Measurements from ENCODE around the gene SERPINB13. TPM values are rescaled to one million over a fixed set of nuclear protein-coding genes. Genes with fewer than 3 reads are reported as not detected.
"Not testable (repeated sequence)": the region's sequence is repeated elsewhere in the genome, so short reads cannot be mapped to it uniquely, and the experiment has no call there.

SERPINB13 gene
- total RNA-seq, 2 donors from 2014 or later = not detected

- Mint-ChIP-seq H3K36me3 (ENCODE audit: low read depth) (no peaks in the 10 kb centered on the region), H3K4me3 (no peak overlapping the region), H3K27me3 (peaks cover 8% of the 10 kb centered on the region), H3K27ac (no peak overlapping the region), H3K9me3 (no peaks in the 10 kb centered on the region), H3K4me1 (no peaks in the 10 kb centered on the region)
- ATAC-seq (replicated peaks) = peak; percentile 44
Measured at GRCh38 chr18:63604791-63605567, 17.8 kb downstream of the SERPINB13 start.

DNA sequence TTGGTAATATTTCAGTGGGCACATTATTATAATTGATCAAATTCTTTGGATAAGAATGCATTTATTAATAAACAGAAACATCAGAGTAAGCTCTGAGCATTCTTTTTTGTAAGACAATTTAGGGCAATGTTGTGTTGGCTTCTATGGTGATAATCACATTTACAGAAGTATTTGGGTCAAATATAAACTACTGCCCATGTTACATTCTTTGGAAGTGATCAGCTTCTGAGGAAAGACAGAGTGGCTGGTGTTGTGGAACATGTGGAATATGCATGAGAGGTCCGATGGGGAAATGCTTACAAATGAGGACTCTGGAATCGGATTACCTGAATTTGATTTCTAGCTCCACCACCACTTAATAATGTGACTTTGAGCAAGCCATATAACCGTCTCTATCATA is 19.4 kb downstream of the SERPINB13 start:
- Mint-ChIP-seq H3K36me3 (ENCODE audit: low read depth) (no peaks in the 10 kb centered on the region), H3K27me3 (peaks cover 16% of the 10 kb centered on the region), H3K4me3 (no peak overlapping the region), H3K9me3 (no peaks in the 10 kb centered on the region), H3K4me1 (no peaks in the 10 kb centered on the region), H3K27ac (no peak overlapping the region)
- ATAC-seq (replicated peaks) = no peak

GRCh38 chr18:63613420-63613819 is 26.3 kb downstream of the SERPINB13 start:
- Mint-ChIP-seq H3K4me1 (no peaks in the 10 kb centered on the region), H3K9me3 (no peaks in the 10 kb centered on the region), H3K36me3 (ENCODE audit: low read depth) (no peaks in the 10 kb centered on the region), H3K27me3 (peaks cover 13% of the 10 kb centered on the region), H3K4me3 (no peak overlapping the region), H3K27ac (no peak overlapping the region)
- ATAC-seq (replicated peaks) = no peak

DNA sequence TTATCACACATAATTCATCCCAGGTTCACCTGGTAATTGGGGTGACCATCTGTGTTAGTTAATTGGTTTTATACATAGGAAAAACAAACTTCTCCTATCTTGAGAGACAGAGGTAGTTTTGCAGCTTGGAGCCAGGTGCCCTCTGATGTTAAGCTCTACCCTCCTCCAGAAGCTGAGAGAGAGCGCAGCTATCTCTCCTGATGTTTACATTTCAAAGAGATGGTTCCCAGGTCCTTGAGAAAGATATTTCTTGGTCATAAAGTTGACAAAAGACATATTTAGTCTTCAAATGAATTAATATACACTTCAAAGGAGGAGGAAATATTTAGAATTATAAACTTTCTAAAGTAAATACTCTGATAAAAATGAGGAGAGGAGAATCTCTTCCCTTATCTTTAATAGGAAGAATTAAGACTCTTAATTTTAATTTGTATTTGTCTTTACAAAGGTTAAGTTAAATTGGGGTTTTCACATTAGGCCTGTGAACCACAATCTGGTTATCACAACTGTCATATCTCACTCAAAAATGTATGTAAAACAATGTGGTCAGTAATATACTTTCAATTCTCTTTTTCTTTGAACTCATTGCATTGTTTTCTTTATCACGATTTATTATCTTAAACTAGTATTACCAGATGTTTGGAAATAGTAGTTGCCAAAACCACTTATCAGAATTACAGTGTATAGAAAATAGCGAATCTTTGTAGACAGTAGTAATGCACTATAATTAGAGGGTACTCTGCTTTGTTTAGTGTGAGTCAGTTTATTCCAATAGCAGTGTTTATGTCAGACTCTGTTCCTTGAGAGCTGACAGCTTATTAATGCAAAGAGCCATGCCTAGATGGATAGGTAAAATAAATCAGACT is 30.1 kb downstream of the SERPINB13 start:
- H3K4me1 Mint-ChIP-seq = no peaks in the 10 kb centered on the region

GRCh38 chr18:63617915-63618234 is 30.7 kb downstream of the SERPINB13 start:
- H3K36me3 Mint-ChIP-seq (ENCODE audit: low read depth) = no peaks in the 10 kb centered on the region
- H3K27ac Mint-ChIP-seq = no peak overlapping the region
- no peak overlapping the region for H3K4me3 Mint-ChIP-seq
- peaks cover 4% of the 10 kb centered on the region for H3K27me3 Mint-ChIP-seq
- ATAC-seq (replicated peaks) = no peak
- H3K4me1 Mint-ChIP-seq = no peaks in the 10 kb centered on the region
- H3K9me3 Mint-ChIP-seq = peaks cover 11% of the 10 kb centered on the region

More for the DNA sequence above, 30.1 kb downstream of the SERPINB13 start:
- Mint-ChIP-seq H3K9me3 (peaks cover 9% of the 10 kb centered on the region), H3K27me3 (peaks cover 5% of the 10 kb centered on the region), H3K36me3 (ENCODE audit: low read depth) (no peaks in the 10 kb centered on the region), H3K27ac (no peak overlapping the region), H3K4me3 (no peak overlapping the region)
- ATAC-seq (replicated peaks) = no peak

GRCh38 chr18:63619661-63620060 is 32.5 kb downstream of the SERPINB13 start:
- peaks cover 16% of the 10 kb centered on the region for H3K9me3 Mint-ChIP-seq
- no peak overlapping the region for H3K27ac Mint-ChIP-seq
- H3K4me3 Mint-ChIP-seq = no peak overlapping the region
- peaks cover 3% of the 10 kb centered on the region for H3K27me3 Mint-ChIP-seq
- ATAC-seq (replicated peaks) = no peak
- no peaks in the 10 kb centered on the region for H3K36me3 Mint-ChIP-seq (ENCODE audit: low read depth)
- H3K4me1 Mint-ChIP-seq = no peaks in the 10 kb centered on the region

DNA sequence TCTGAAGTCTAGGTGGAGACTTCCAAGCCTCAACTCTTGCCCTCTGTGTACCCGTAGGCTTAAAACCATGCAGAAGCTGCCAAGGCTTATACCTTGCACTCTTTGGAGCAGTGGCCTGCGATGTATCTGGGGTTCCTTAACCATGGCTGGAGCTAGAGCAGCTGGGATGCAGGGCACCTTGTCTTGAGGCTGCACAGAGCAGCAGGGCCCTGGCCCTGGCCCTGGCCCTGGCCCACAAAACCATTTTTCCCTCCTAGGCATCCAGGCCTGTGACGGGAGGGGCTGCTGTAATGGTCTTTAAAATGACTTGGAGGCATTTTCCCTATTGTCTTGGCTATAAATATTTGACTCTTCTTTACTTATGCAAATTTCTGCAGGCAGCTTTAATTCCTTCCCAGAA is 37.7 kb downstream of the SERPINB13 start:
- Mint-ChIP-seq H3K4me3 (no peak overlapping the region), H3K9me3 (peaks cover 36% of the 10 kb centered on the region), H3K4me1 (no peaks in the 10 kb centered on the region), H3K27ac (no peak overlapping the region), H3K36me3 (ENCODE audit: low read depth) (no peaks in the 10 kb centered on the region), H3K27me3 (peaks cover 7% of the 10 kb centered on the region)
- ATAC-seq (replicated peaks) = no peak

DNA sequence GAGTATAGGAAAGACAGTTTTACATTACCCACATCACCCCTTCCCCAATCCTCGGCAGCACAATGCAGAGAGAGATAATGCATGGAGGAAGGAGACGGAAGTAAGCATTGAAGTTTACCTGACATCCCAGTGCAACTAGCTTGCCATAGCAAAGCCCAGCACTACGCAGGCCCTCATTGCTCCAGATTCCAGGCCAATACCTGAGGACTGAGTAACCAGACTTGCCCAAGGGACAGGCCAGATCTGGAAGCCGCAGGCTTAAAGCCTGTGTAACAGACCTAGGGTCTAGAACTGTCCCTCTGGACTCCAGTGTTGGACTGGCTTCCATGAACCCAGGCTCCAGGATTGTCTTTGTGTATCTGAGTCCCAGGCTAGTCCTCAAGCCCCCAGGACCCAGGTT is 39.3 kb downstream of the SERPINB13 start:
- H3K4me3 Mint-ChIP-seq = no peak overlapping the region
- no peak for ATAC-seq (replicated peaks)
- H3K27me3 Mint-ChIP-seq = peaks cover 7% of the 10 kb centered on the region
- no peaks in the 10 kb centered on the region for H3K36me3 Mint-ChIP-seq (ENCODE audit: low read depth)
- H3K4me1 Mint-ChIP-seq = no peaks in the 10 kb centered on the region
- peaks cover 29% of the 10 kb centered on the region for H3K9me3 Mint-ChIP-seq
- no peak overlapping the region for H3K27ac Mint-ChIP-seq

GRCh38 chr18:63627819-63628218 is 40.7 kb downstream of the SERPINB13 start:
- no peak for ATAC-seq (replicated peaks)
- Mint-ChIP-seq H3K27ac (no peak overlapping the region), H3K4me1 (no peaks in the 10 kb centered on the region), H3K27me3 (peaks cover 5% of the 10 kb centered on the region), H3K36me3 (ENCODE audit: low read depth) (no peaks in the 10 kb centered on the region), H3K9me3 (peaks cover 28% of the 10 kb centered on the region), H3K4me3 (no peak overlapping the region)

DNA sequence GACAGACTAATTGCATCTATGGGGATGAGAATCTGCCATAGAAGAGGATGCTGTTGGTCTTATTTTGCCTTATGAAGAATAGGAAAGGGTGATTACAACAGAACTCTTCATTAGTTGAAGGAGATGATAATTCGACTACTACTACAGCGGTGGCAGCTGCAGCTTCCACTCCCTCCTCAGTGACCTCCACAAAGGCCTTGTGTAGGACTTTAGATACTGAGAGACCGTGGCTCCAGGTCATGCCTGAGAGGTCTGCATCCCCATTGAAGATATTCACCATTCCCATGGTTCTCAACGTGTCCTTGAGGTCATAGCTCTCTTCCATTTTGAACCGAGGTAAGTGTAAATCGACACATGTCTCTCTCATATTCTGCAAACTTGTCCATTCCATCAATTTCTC is 50.6 kb downstream of the SERPINB13 start:
- H3K9me3 Mint-ChIP-seq = no peaks in the 10 kb centered on the region
- no peaks in the 10 kb centered on the region for H3K36me3 Mint-ChIP-seq (ENCODE audit: low read depth)
- H3K4me1 Mint-ChIP-seq = no peaks in the 10 kb centered on the region
- no peak overlapping the region for H3K4me3 Mint-ChIP-seq
- no peak overlapping the region for H3K27ac Mint-ChIP-seq
- no peak for ATAC-seq (replicated peaks)
- H3K27me3 Mint-ChIP-seq = no peaks in the 10 kb centered on the region

GRCh38 chr18:63641157-63641680 is 54.1 kb downstream of the SERPINB13 start:
- not testable (repeated sequence) for H3K4me1 Mint-ChIP-seq; H3K27ac Mint-ChIP-seq; ATAC-seq (replicated peaks); H3K27me3 Mint-ChIP-seq; H3K9me3 Mint-ChIP-seq; H3K36me3 Mint-ChIP-seq (ENCODE audit: low read depth); H3K4me3 Mint-ChIP-seq

DNA sequence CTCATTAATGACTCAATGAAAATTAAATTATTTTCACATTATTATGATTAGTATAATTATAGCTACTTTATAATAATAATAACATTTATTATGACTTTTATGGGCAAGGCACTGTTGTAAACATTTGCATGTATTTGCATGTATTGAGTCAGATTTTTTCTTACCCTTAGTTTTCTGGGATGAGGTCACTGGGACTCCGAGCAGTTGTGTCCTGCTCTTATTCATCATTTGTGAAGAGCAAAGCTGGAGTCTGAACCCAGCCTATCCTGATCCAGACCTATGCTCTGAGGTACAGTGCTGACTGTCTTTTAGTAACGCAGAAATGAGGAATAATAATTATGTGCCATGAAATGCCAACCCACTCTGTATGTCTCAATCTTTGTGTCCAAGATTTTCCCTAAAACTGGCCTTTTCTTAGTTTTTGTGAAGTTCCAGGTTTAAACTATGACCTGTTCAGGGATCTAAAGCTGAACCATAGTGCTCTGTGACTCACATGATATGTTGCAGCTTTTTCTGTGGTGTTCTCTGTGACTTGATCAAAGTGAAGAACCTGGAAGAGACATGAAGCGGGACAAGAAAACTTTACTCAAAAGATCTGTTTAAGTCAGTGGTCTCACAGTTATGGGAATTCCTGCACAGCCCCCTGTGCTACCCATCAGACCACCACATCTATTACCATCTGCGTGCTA is 55.7 kb downstream of the SERPINB13 start:
- not testable (repeated sequence) for H3K36me3 Mint-ChIP-seq (ENCODE audit: low read depth); H3K4me3 Mint-ChIP-seq; H3K9me3 Mint-ChIP-seq; H3K4me1 Mint-ChIP-seq; ATAC-seq (replicated peaks); H3K27ac Mint-ChIP-seq; H3K27me3 Mint-ChIP-seq

DNA sequence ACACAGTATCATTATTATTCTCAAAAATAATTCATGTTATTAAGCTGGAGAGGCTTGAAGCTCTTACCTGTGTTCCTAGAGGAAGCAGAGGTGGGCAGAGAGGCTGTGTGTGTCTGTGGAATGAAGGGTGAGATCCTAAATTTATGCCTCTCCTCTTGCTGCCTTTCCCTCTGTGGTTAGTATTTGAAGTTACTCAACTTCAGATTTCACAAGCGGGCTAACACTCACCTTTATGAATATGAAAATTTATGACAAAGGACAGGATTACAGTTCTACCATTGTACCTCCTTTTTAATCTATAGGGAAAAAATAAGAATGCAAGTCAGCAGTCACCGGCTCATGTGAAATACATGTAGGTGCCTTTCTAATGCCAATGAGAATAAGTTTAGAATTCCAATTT is 57.0 kb downstream of the SERPINB13 start, which contains the start of gene SERPINB4:
Gene SERPINB4, minus strand, starts transcription at position 115 of the 400 bp plus-strand sequence. CDS start 679 bp downstream, outside the sequence.
- not testable (repeated sequence) for H3K4me3 Mint-ChIP-seq; H3K27me3 Mint-ChIP-seq; ATAC-seq (replicated peaks); H3K36me3 Mint-ChIP-seq (ENCODE audit: low read depth); H3K9me3 Mint-ChIP-seq; H3K27ac Mint-ChIP-seq; H3K4me1 Mint-ChIP-seq

GRCh38 chr18:63644694-63645093 is 57.6 kb downstream of the SERPINB13 start:
- not testable (repeated sequence) for H3K9me3 Mint-ChIP-seq; ATAC-seq (replicated peaks); H3K4me3 Mint-ChIP-seq

More at GRCh38 chr18:63644694-63645093, 57.6 kb downstream of the SERPINB13 start:
- not testable (repeated sequence) for H3K27ac Mint-ChIP-seq; H3K36me3 Mint-ChIP-seq (ENCODE audit: low read depth); H3K4me1 Mint-ChIP-seq; H3K27me3 Mint-ChIP-seq

All from activated T-helper 17 cell treated with anti-CD3 and anti-CD28 coated beads, Interleukin-2, amount 50 U/mL, for 72 hours (primary cell).